CD4-positive, alpha-beta memory T cell (primary cell): ENCODE results near the gene ZNF354C. TPM values are rescaled to one million over a fixed set of nuclear protein-coding genes. Genes with fewer than 3 reads are reported as not detected.

ENCODE experiments used
- CTCF ChIA-PET: fragments of 350-600 bp; sonication (Branson Sonifier 250); formaldehyde crosslinking; loops from one replicate; lab custom pipeline; 2021; ENCODE audit warnings: inconsistent platforms; ENCODE audit not compliant: partially characterized antibody; lab: Charles Lee
- POLR2A ChIA-PET: fragments of 350-600 bp; sonication (Branson Sonifier 250); formaldehyde crosslinking; loops from one replicate; lab custom pipeline; 2021; ENCODE audit not compliant: partially characterized antibody; lab: Charles Lee
- DNase-seq, 5 donors: peaks; one replicate each; pipeline versions ENCODE4 v3.0.0 to v3.0.0-alpha.2; 2020 to 2022; ENCODE audit warnings: mixed read lengths in 1 of 5
- H3K27ac ChIP-seq: one replicate; pipeline ENCODE4 v1.7.0; 2013; ENCODE audit warnings: low read depth, low read length
- H3K27me3 ChIP-seq: 2 replicates; pipeline ENCODE4 v1.7.0; 2013; ENCODE audit warnings: mild to moderate bottlenecking, low read length, moderate library complexity; ENCODE audit not compliant: insufficient read depth
- H3K36me3 ChIP-seq: 2 replicates; pipeline ENCODE4 v1.7.0; 2013; ENCODE audit warnings: mild to moderate bottlenecking, low read length, moderate library complexity; ENCODE audit not compliant: insufficient read depth
- H3K4me1 ChIP-seq: 2 replicates; pipeline ENCODE4 v1.7.0; 2013; ENCODE audit warnings: mild to moderate bottlenecking, low read length, moderate library complexity; ENCODE audit not compliant: insufficient read depth
- H3K4me3 ChIP-seq, 2 donors: one replicate each; pipeline ENCODE4 v1.7.0; 2013; ENCODE audit warnings: low read length in 2 of 2, mild to moderate bottlenecking in 1 of 2
- H3K9me3 ChIP-seq, 2 donors: one replicate each; pipeline ENCODE4 v1.7.0; 2013; ENCODE audit warnings: low read length in 2 of 2, control low read depth in 1 of 2; ENCODE audit not compliant: control insufficient read depth in 1 of 2
- H3K27ac Mint-ChIP-seq, 7 donors: one replicate each; pipeline ENCODE4 v1.8.0; 2020 to 2021; ENCODE audit warnings: mixed read lengths in 7 of 7, mild to moderate bottlenecking in 6 of 7, inconsistent platforms in 3 of 7, moderate library complexity in 3 of 7
- H3K27me3 Mint-ChIP-seq, 2 donors: one replicate each; pipeline ENCODE4 v1.8.0; 2020 to 2021; ENCODE audit warnings: mixed read lengths in 2 of 2
- H3K36me3 Mint-ChIP-seq, 2 donors: one replicate each; pipeline ENCODE4 v1.8.0; 2020 to 2021; ENCODE audit warnings: mixed read lengths in 2 of 2, inconsistent platforms in 1 of 2, mild to moderate bottlenecking in 1 of 2
- H3K4me1 Mint-ChIP-seq, 4 donors: one replicate each; pipeline ENCODE4 v1.8.0; 2020 to 2021; ENCODE audit warnings: mixed read lengths in 4 of 4, mild to moderate bottlenecking in 1 of 4
- H3K4me3 Mint-ChIP-seq, 8 donors: one replicate each; pipeline ENCODE4 v1.8.0; 2020 to 2021; ENCODE audit warnings: mixed read lengths in 8 of 8, mild to moderate bottlenecking in 7 of 8, moderate library complexity in 6 of 8, inconsistent platforms in 3 of 8
- H3K9me3 Mint-ChIP-seq, 8 donors: one replicate each; pipeline ENCODE4 v1.8.0; 2020 to 2021; ENCODE audit warnings: mixed read lengths in 8 of 8, mild to moderate bottlenecking in 5 of 8, inconsistent platforms in 3 of 8, moderate library complexity in 1 of 8
- intact Hi-C: fragments of 100-400 bp; cut with micrococcal nuclease; formaldehyde crosslinking; loops from one replicate; pipeline ENCODE4 v1.15.1; 2023
- polyA plus RNA-seq, 2 donors: library from polyadenylated mRNA; unstranded; fragments of 300-500 nt; fragmentation: Illumina TruSeq; gene quantifications; one replicate each; pipeline ENCODE4 v1.2.3, GENCODE V29; 2021
- total RNA-seq, 2 experiments: library from RNA; stranded (reverse); gene quantifications; one replicate each; pipeline ENCODE4 v1.2.3, GENCODE V29; 2021

The ZNF354C gene
- total and polyA plus RNA-seq, 4 experiments from 2014 or later, result 1.3 to 11.3 (median 6.4) TPM

DNA sequence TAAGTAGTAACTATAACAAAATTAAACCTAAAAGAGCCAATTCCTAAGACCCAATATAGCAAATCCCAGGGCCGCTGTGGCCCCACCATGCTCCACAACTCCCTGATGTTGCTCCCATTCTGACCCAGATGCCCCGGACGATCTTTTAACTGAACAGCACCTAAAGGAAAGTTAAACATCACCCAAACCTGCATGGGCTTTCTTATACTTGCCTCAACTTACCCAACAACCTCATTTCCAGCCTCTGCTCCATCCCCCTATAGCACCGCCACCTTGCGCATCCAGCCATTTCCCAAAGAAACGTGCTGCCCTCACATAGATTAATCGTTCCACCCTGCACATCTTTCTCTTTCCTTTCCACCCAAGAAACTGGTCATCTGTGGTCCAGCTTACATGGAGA lies 54.6 kb downstream of the ZNF354C start:
- Histone ChIP-seq H3K4me1 (no peaks in the 10 kb centered on the region), H3K4me3 (no peak overlapping the region), H3K27me3 (no peaks in the 10 kb centered on the region), H3K36me3 (no peaks in the 10 kb centered on the region), H3K9me3 (peaks cover 0 to 3% of the 10 kb centered on the region in 2 donors), H3K27ac (no peak overlapping the region)
- H3K9me3 Mint-ChIP-seq, result peaks cover 3 to 51% (median 40%) of the 10 kb centered on the region in 8 donors
- H3K27ac Mint-ChIP-seq, result peak overlapping the region in 1 of 7 donors; percentile 4
- ChIA-PET POLR2A (no interaction called here), CTCF (no interaction called here)
- no peak overlapping the region for H3K4me3 Mint-ChIP-seq
- H3K36me3 Mint-ChIP-seq, result peaks cover 0 to 4% of the 10 kb centered on the region in 2 donors
- intact Hi-C loops, result no loop called here
- no peaks in the 10 kb centered on the region for H3K27me3 Mint-ChIP-seq
- no peaks in the 10 kb centered on the region for H3K4me1 Mint-ChIP-seq
- no peak for DNase-seq

DNA sequence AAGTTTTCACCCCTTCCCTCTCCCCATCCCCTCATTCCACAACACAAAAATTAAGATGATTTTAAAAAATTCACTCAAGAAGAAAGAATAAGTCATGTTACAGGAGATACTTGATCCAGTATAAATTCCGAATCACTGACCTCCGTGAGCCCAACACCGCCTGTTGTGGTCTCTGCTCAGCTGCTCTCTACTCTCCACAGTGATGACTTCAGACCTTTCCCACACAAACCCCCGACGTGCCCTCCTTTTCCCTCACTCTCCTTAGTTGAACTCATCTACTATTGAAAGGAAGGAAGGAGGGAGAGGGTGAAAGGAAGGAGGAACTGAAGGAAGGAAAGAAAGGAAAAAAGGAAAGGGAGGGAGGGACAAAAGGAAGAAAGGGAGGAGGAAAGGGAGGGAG lies 55.1 kb downstream of the ZNF354C start:
- H3K4me1 ChIP-seq, result no peaks in the 10 kb centered on the region
- H3K27me3 ChIP-seq, result no peaks in the 10 kb centered on the region
- CTCF ChIA-PET, result no interaction called here
- peaks cover 0 to 3% of the 10 kb centered on the region in 2 donors for H3K9me3 ChIP-seq
- Mint-ChIP-seq H3K36me3 (peaks cover 0 to 4% of the 10 kb centered on the region in 2 donors), H3K9me3 (peaks cover 3 to 52% (median 40%) of the 10 kb centered on the region in 8 donors), H3K4me3 (no peak overlapping the region), H3K27me3 (no peaks in the 10 kb centered on the region), H3K27ac (peak overlapping the region in 1 of 7 donors; percentile 12), H3K4me1 (no peaks in the 10 kb centered on the region)
- POLR2A ChIA-PET, result no interaction called here
- intact Hi-C loops, result no loop called here
- no peak for DNase-seq
- H3K27ac ChIP-seq, result no peak overlapping the region
- no peaks in the 10 kb centered on the region for H3K36me3 ChIP-seq
- no peak overlapping the region for H3K4me3 ChIP-seq

DNA sequence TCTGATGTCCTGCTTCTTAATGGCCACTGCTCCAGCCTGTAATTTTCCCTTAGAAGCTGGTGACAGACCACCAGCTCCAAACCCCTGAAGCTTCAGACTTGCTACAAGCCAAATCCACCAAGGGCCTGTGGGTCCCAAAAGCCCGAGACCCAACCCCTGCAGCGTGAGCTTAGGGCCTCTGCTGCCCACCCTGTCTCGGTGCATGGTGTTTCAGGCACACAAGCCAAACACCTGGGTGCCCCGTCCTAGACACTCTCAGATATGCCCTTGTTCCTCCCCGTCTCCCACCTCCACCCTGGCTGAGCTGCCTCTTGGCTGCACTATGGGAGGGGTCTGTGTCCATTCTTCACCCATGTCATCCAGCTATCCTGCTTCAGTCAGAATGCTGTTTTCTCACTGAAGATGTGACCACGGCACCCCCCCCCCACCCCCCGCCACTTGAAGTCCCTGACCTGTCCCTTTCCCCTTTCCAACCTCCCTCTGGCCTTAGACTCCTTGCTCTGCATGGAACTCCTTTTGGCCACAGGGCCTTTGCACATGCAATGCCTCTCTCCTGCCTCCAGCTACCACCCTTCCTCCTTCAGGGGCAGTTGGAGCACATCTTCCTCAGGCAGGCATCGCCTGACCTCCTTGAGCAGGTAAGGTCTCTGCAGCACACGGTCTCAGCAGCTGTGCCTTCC lies 55.8 kb downstream of the ZNF354C start:
- intact Hi-C loops, result no loop called here
- POLR2A ChIA-PET, result no interaction called here
- Histone ChIP-seq H3K4me1 (no peaks in the 10 kb centered on the region), H3K9me3 (peaks cover 0 to 3% of the 10 kb centered on the region in 2 donors), H3K36me3 (no peaks in the 10 kb centered on the region), H3K4me3 (no peak overlapping the region), H3K27ac (no peak overlapping the region), H3K27me3 (no peaks in the 10 kb centered on the region)
- Mint-ChIP-seq H3K4me1 (no peaks in the 10 kb centered on the region), H3K36me3 (peaks cover 0 to 4% of the 10 kb centered on the region in 2 donors), H3K4me3 (no peak overlapping the region), H3K27ac (no peak overlapping the region), H3K27me3 (no peaks in the 10 kb centered on the region), H3K9me3 (peaks cover 3 to 50% (median 39%) of the 10 kb centered on the region in 8 donors)
- peak in 1 of 5 donors; percentile 17 for DNase-seq
- CTCF ChIA-PET, result no interaction called here

DNA sequence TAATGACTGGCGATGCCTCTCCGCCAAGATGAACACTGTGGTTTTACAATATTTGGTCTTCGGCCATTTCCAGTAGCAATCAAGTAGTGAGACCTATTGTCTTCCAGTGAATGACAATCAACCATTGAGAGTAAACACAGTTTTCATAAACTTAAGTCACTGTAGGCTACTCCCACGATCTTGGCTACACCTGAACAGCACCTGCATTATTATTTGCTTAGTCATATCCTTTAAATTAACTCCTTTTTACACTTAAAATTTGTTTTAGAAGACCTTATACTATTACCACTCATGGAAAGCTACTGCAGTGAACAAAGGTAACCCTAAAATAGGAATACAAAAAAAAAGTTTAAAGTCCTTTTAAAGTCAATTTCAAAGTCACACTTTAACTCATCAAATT lies 58.2 kb downstream of the ZNF354C start:
- H3K9me3 ChIP-seq, result peaks cover 0 to 3% of the 10 kb centered on the region in 2 donors
- Mint-ChIP-seq H3K36me3 (peaks cover 0 to 4% of the 10 kb centered on the region in 2 donors), H3K27me3 (no peaks in the 10 kb centered on the region), H3K4me1 (no peaks in the 10 kb centered on the region), H3K27ac (no peak overlapping the region), H3K4me3 (no peak overlapping the region), H3K9me3 (peaks cover 3 to 34% (median 26%) of the 10 kb centered on the region in 8 donors)
- no peaks in the 10 kb centered on the region for H3K27me3 ChIP-seq
- DNase-seq, result no peak
- H3K36me3 ChIP-seq, result no peaks in the 10 kb centered on the region
- POLR2A ChIA-PET, result no interaction called here
- CTCF ChIA-PET, result no interaction called here
- intact Hi-C loops, result no loop called here
- no peak overlapping the region for H3K27ac ChIP-seq
- no peak overlapping the region for H3K4me3 ChIP-seq
- no peaks in the 10 kb centered on the region for H3K4me1 ChIP-seq

DNA sequence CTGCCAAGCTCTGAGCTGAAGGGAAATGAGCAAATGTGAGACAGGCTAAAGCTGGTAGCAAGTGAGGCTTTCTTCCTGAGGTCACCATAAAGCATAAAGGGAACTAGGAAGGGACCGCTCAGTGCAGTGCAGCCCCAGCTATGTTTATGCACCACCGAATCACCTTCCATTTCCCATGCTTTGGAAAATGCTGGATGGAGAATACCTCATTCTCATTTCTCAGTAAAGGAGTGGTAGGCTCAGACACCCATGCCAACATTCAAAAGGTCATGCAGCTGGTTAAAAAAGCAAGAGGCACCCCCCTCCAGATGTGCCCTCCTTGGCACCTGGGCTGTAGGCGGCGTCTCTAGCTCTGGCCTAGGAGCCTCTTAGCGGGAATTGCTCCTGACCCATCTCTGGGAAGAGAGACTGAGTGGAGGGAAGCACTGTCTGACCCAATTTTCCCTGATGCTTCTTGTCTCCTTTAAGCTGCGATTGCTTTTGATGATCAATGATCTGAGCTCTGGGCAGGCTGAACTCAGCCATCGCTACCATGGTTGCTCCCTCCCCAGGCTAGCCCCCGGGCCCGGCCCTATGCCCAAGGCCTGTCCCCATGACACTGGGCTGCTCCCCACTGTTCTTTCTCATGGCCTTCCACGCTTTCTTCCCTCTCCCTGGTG lies 58.7 kb downstream of the ZNF354C start:
- Mint-ChIP-seq H3K27ac (peak overlapping the region in 1 of 7 donors; percentile 65), H3K36me3 (peaks cover 0 to 4% of the 10 kb centered on the region in 2 donors), H3K9me3 (peaks cover 3 to 29% (median 21%) of the 10 kb centered on the region in 8 donors), H3K27me3 (no peaks in the 10 kb centered on the region), H3K4me1 (no peaks in the 10 kb centered on the region), H3K4me3 (no peak overlapping the region)
- no peak overlapping the region for H3K4me3 ChIP-seq
- no peak for DNase-seq
- CTCF ChIA-PET, result no interaction called here
- no peak overlapping the region for H3K27ac ChIP-seq
- no peaks in the 10 kb centered on the region for H3K27me3 ChIP-seq
- intact Hi-C loops, result no loop called here
- peaks cover 0 to 3% of the 10 kb centered on the region in 2 donors for H3K9me3 ChIP-seq
- no peaks in the 10 kb centered on the region for H3K36me3 ChIP-seq
- POLR2A ChIA-PET, result no interaction called here
- no peaks in the 10 kb centered on the region for H3K4me1 ChIP-seq

DNA sequence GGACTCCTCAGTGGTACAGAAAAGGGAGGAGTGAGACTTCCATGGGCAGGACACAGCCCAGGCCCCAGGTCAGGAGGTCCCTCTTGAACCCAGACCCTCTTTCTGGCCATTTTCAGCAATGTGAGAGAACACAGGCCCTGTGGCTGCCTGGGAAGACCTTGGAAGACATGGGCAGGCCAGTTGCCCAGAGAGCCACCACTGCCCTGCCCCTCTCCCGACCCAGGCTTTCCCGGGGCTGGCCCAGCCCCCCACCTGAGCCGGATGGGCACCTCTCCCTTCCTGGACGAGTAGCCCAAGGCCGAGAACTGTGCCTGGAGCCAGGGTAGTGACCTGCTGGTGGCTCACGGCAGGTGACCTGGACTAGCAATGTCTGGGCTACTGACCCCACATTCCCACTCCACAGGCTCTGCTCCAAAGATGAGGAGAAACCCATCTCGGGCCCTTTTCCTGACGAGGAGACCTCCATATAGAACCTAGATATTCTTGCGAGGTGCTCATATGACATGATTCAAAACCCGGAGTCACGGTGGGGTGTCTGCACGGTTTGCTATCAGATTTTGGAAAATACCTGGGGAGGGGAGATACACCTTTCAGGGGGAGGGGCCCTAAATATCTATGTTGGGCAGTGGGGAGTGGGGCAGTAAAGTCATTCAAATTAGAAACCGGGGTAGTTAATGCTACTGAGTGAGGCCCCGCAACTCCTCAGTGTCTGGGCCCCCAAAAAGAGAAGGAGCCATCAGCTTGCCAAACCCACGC lies 59.4 kb downstream of the ZNF354C start:
- POLR2A ChIA-PET, result no interaction called here
- H3K9me3 ChIP-seq, result no peaks in the 10 kb centered on the region
- no peak for DNase-seq

DNA sequence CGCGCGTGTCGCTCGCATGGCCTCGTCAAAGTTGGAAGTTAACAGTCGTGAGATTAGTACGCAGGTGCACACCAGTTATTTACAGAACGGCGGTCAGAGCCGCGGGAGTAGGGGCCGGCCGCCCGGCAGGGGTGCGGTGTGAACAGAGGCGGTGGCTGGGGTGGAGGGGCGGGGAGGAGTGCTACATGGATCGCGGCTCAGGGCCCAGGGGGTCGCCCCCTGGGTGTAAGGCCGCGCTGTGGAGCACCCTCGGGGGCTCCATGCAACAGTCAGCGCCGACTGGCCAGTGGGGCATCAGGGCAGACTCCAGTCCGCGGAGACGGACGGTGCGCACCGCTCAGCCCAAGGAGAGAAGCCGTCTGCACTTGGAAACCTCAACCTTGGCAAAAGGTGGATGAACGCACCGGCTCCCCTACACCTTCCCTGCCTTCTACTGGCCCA lies 60.3 kb downstream of the ZNF354C start:
- Mint-ChIP-seq H3K4me3 (no peak overlapping the region), H3K27me3 (no peaks in the 10 kb centered on the region), H3K27ac (no peak overlapping the region), H3K4me1 (no peaks in the 10 kb centered on the region), H3K9me3 (peaks cover 0 to 16% (median 8%) of the 10 kb centered on the region in 8 donors), H3K36me3 (no peaks in the 10 kb centered on the region)
- H3K27ac ChIP-seq, result no peak overlapping the region
- intact Hi-C loops, result no loop called here
- H3K36me3 ChIP-seq, result no peaks in the 10 kb centered on the region
- ChIA-PET CTCF (no interaction called here), POLR2A (no interaction called here)
- H3K4me1 ChIP-seq, result no peaks in the 10 kb centered on the region
- H3K27me3 ChIP-seq, result no peaks in the 10 kb centered on the region
- no peak for DNase-seq
- H3K4me3 ChIP-seq, result no peak overlapping the region
- no peaks in the 10 kb centered on the region for H3K9me3 ChIP-seq

More for the DNA sequence above, 59.4 kb downstream of the ZNF354C start:
- Histone ChIP-seq H3K4me1 (no peaks in the 10 kb centered on the region), H3K36me3 (no peaks in the 10 kb centered on the region), H3K27me3 (no peaks in the 10 kb centered on the region), H3K27ac (no peak overlapping the region), H3K4me3 (no peak overlapping the region)
- H3K9me3 Mint-ChIP-seq, result peaks cover 3 to 22% (median 17%) of the 10 kb centered on the region in 8 donors
- H3K4me3 Mint-ChIP-seq, result no peak overlapping the region
- H3K36me3 Mint-ChIP-seq, result peaks cover 0 to 4% of the 10 kb centered on the region in 2 donors
- intact Hi-C loops, result no loop called here
- H3K4me1 Mint-ChIP-seq, result no peaks in the 10 kb centered on the region
- H3K27ac Mint-ChIP-seq, result peak overlapping the region in 1 of 7 donors; percentile 65
- CTCF ChIA-PET, result no interaction called here
- no peaks in the 10 kb centered on the region for H3K27me3 Mint-ChIP-seq
